ENCODE measurements around the gene KIF1A. TPM values are rescaled to one million over a fixed set of nuclear protein-coding genes. Genes with fewer than 3 reads are reported as not detected.

Gene KIF1A
- polyA plus RNA-seq, 1 donor from 2014 or later = 63.4 TPM

GRCh38 chr2:240819126-240819857 lies 727 bp downstream of the KIF1A start:
- no peaks in the 10 kb centered on the region for H3K36me3 ChIP-seq (ENCODE audit: insufficient read depth, low read length)
- H3K9me2 ChIP-seq (ENCODE audit: insufficient read depth, low read length) = no peaks in the 10 kb centered on the region
- no peak overlapping the region for H2AFZ ChIP-seq (ENCODE audit: low read depth, low read length)
- peak overlapping the region; percentile 98 for H3K9ac ChIP-seq (ENCODE audit: low read length)
- H3K4me3 ChIP-seq (ENCODE audit: low read length) = peak overlapping the region; percentile 96
- peaks cover 3% of the 10 kb centered on the region for H4K20me1 ChIP-seq (ENCODE audit: insufficient read depth)
- no peaks in the 10 kb centered on the region for H3F3A ChIP-seq (ENCODE audit: insufficient read depth, low read length, poor library complexity, severe bottlenecking)
- H3K9me3 ChIP-seq (ENCODE audit: low read length) = peaks cover 7% of the 10 kb centered on the region
- H3K79me2 ChIP-seq (replicated peaks; ENCODE audit: insufficient read depth, low read length) = peaks cover 45% of the 10 kb centered on the region
- peak overlapping the region; percentile 87 for H3K27ac ChIP-seq (ENCODE audit: low read length)
- TF ChIP-seq RAD21 (conservative IDR thresholded peaks at IDR 0.05) = no peak
- no peak for TF ChIP-seq EP300 (conservative IDR thresholded peaks at IDR 0.05; ENCODE audit: poor library complexity, severe bottlenecking)
- no peak for TF ChIP-seq MXI1 (conservative IDR thresholded peaks at IDR 0.05; ENCODE audit: poor library complexity, severe bottlenecking)
- no peak for TF ChIP-seq REST (IDR thresholded peaks at IDR 0.05; ENCODE audit: borderline replicate concordance)
- no peak for TF ChIP-seq TAF1 (IDR thresholded peaks at IDR 0.05; ENCODE audit: low read depth)
- TF ChIP-seq POLR2AphosphoS5 (IDR thresholded peaks at IDR 0.05) = peak; percentile 7
- TF ChIP-seq CTCF (IDR thresholded peaks at IDR 0.05; ENCODE audit: poor library complexity, severe bottlenecking) = no peak
- TF ChIP-seq SMC3 (conservative IDR thresholded peaks at IDR 0.05; ENCODE audit: poor library complexity) = no peak
- TF ChIP-seq EZH2 (IDR thresholded peaks at IDR 0.05; ENCODE audit: borderline replicate concordance, insufficient read depth, low read length, poor library complexity, severe bottlenecking) = no peak
- H3K4me2 ChIP-seq (ENCODE audit: low read length) = no peak overlapping the region
- no peaks in the 10 kb centered on the region for H3K27me3 ChIP-seq (ENCODE audit: insufficient read depth, low read depth, low read length)

GRCh38 chr2:240818293-240819125 lies 1.5 kb downstream of the KIF1A start:
- peaks cover 10% of the 10 kb centered on the region for H3K9me3 ChIP-seq (ENCODE audit: low read length)
- H3K9me2 ChIP-seq (ENCODE audit: insufficient read depth, low read length) = no peaks in the 10 kb centered on the region
- no peaks in the 10 kb centered on the region for H3F3A ChIP-seq (ENCODE audit: insufficient read depth, low read length, poor library complexity, severe bottlenecking)
- TF ChIP-seq POLR2AphosphoS5 (IDR thresholded peaks at IDR 0.05) = no peak
- peak; percentile 64 for TF ChIP-seq MXI1 (conservative IDR thresholded peaks at IDR 0.05; ENCODE audit: poor library complexity, severe bottlenecking)
- peak; percentile 6 for TF ChIP-seq TAF1 (IDR thresholded peaks at IDR 0.05; ENCODE audit: low read depth)
- peak overlapping the region; percentile 96 for H3K4me3 ChIP-seq (ENCODE audit: low read length)
- no peak overlapping the region for H2AFZ ChIP-seq (ENCODE audit: low read depth, low read length)
- peak overlapping the region; percentile 98 for H3K9ac ChIP-seq (ENCODE audit: low read length)
- peak overlapping the region; percentile 87 for H3K27ac ChIP-seq (ENCODE audit: low read length)
- no peaks in the 10 kb centered on the region for H3K36me3 ChIP-seq (ENCODE audit: insufficient read depth, low read length)
- no peaks in the 10 kb centered on the region for H3K27me3 ChIP-seq (ENCODE audit: insufficient read depth, low read depth, low read length)
- H3K4me2 ChIP-seq (ENCODE audit: low read length) = peak overlapping the region; percentile 91
- H3K79me2 ChIP-seq (replicated peaks; ENCODE audit: insufficient read depth, low read length) = peaks cover 52% of the 10 kb centered on the region
- peaks cover 3% of the 10 kb centered on the region for H4K20me1 ChIP-seq (ENCODE audit: insufficient read depth)
